BJ (cell line): ENCODE results near the gene SHQ1. TPM values are rescaled to one million over a fixed set of nuclear protein-coding genes. Genes with fewer than 3 reads are reported as not detected.
"Not testable (repeated sequence)": the region's sequence is repeated elsewhere in the genome, so short reads cannot be mapped to it uniquely, and the experiment has no call there.

Experiments used
- CTCF ChIA-PET: fragments of 350-600 bp; formaldehyde crosslinking; extraction: SDS; loops from one replicate; lab custom pipeline; 2021; ENCODE audit warnings: antibody characterized with exemption, inconsistent platforms; lab: Yijun Ruan, JAX
- POLR2A ChIA-PET: fragments of 300-600 bp; sonication (Branson Sonifier 250); formaldehyde crosslinking; extraction: SDS; loops from one replicate; lab custom pipeline; 2021; ENCODE audit warnings: antibody characterized with exemption; lab: Charles Lee
- DNase-seq: peaks from one replicate; pipeline ENCODE4 v3.0.0-alpha.2; 2011; ENCODE audit warnings: low read depth
- H3K27me3 ChIP-seq: 2 replicates; pipeline ENCODE4 v1.6.0; 2011; ENCODE audit warnings: low read length; ENCODE audit not compliant: control insufficient read depth, insufficient read depth
- H3K36me3 ChIP-seq: 2 replicates; pipeline ENCODE4 v1.5.1; 2011; ENCODE audit warnings: low read length; ENCODE audit not compliant: control insufficient read depth, insufficient read depth
- H3K4me3 ChIP-seq: 2 replicates; pipeline ENCODE4 v1.5.1; 2011; ENCODE audit warnings: low read depth, mild to moderate bottlenecking, control low read depth, low read length
- polyA plus RNA-seq: library from polyadenylated mRNA; depleted of rRNA; stranded (reverse); fragments of >200 nt; gene quantifications from 2 replicates; pipeline ENCODE4 v1.2.3, GENCODE V29; 2011
- TF ChIP-seq, protein P1 (sequence below): IDR thresholded peaks from 2 replicates; pipeline ENCODE4 v1.5.1; 2011; ENCODE audit warnings: low read depth, mild to moderate bottlenecking, control low read depth, inconsistent platforms, low read length, moderate library complexity; ENCODE audit not compliant: insufficient read depth

Gene SHQ1
- polyA plus RNA-seq, 1 experiment = 9.5 TPM

GRCh38 chr3:72794079-72794478 is 54.2 kb downstream of the SHQ1 start:
- no peaks in the 10 kb centered on the region; the same call in 1 of the 2 replicates for H3K36me3 ChIP-seq
- DNase-seq = no peak
- CTCF ChIA-PET = interaction anchor here (1.0 to 1.7 kb wide), 2 partner anchors 9 to 28 kb away, joined by 3 read pairs; no protein-coding TSS in a partner anchor
- H3K4me3 ChIP-seq = no peak overlapping the region
- POLR2A ChIA-PET = no interaction called here
- no peaks in the 10 kb centered on the region for H3K27me3 ChIP-seq
- TF ChIP-seq, protein P1, sequence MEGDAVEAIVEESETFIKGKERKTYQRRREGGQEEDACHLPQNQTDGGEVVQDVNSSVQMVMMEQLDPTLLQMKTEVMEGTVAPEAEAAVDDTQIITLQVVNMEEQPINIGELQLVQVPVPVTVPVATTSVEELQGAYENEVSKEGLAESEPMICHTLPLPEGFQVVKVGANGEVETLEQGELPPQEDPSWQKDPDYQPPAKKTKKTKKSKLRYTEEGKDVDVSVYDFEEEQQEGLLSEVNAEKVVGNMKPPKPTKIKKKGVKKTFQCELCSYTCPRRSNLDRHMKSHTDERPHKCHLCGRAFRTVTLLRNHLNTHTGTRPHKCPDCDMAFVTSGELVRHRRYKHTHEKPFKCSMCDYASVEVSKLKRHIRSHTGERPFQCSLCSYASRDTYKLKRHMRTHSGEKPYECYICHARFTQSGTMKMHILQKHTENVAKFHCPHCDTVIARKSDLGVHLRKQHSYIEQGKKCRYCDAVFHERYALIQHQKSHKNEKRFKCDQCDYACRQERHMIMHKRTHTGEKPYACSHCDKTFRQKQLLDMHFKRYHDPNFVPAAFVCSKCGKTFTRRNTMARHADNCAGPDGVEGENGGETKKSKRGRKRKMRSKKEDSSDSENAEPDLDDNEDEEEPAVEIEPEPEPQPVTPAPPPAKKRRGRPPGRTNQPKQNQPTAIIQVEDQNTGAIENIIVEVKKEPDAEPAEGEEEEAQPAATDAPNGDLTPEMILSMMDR = no peak

GRCh38 chr3:72791161-72791560 is 57.1 kb downstream of the SHQ1 start:
- Histone ChIP-seq H3K36me3 (no peaks in the 10 kb centered on the region), H3K27me3 (no peaks in the 10 kb centered on the region), H3K4me3 (no peak overlapping the region)
- ChIA-PET POLR2A (no interaction called here), CTCF (no interaction called here)
- TF ChIP-seq, protein P1 = no peak
- no peak for DNase-seq

DNA sequence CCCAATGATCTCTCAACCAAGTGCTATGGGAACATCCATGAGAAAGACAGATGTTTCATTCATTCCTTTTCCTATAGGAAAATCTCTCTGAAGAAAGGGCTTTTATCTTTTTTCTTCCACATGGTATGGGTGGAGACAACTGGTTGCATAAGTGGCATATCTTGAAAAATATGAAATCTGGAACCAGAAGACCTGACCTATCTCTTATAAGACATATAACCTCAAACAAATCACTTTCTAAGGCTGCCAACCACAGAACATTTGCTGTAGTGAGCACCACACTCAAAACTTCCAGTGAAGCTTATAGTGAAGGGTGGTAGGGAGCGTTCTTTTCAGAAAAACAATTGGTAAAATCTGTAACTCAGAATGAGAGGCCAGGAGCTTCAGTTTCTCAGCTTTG is 58.5 kb downstream of the SHQ1 start:
- POLR2A ChIA-PET = no interaction called here
- Histone ChIP-seq H3K36me3 (no peaks in the 10 kb centered on the region), H3K27me3 (no peaks in the 10 kb centered on the region), H3K4me3 (no peak overlapping the region)
- CTCF ChIA-PET = no interaction called here
- DNase-seq = no peak
- TF ChIP-seq, protein P1 = no peak

- H3K4me3 ChIP-seq, POLR2A ChIA-PET, DNase-seq, H3K36me3 ChIP-seq, CTCF ChIA-PET, H3K27me3 ChIP-seq: not testable (repeated sequence)
Observed at GRCh38 chr3:72788232-72788631, 60.0 kb downstream of the SHQ1 start.

DNA sequence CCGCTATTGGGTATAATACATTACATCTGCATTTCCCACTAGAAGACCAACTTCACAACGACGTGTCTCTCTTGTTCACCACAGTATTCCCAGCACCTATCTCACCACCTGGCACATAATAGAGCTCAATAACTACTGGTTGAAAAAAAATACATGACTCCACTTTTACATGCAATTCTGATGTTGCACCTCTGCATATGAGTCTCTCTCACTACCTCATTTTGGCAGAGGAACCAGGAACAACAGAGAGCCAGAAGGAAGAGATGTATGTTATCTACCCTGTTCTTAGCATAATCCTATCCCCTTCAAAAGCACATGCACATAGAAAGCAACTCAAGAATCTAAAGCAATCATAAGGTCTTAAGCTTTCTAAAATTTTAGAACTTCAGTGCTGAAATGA is 61.6 kb downstream of the SHQ1 start:
- ChIA-PET POLR2A (no interaction called here), CTCF (interaction anchor here (1.1 kb wide), 1 partner anchor 26 kb away, joined by 4 read pairs; no protein-coding TSS in a partner anchor)
- no peak overlapping the region for H3K4me3 ChIP-seq
- no peaks in the 10 kb centered on the region for H3K36me3 ChIP-seq
- TF ChIP-seq, protein P1 = no peak
- no peaks in the 10 kb centered on the region for H3K27me3 ChIP-seq
- DNase-seq = no peak

DNA sequence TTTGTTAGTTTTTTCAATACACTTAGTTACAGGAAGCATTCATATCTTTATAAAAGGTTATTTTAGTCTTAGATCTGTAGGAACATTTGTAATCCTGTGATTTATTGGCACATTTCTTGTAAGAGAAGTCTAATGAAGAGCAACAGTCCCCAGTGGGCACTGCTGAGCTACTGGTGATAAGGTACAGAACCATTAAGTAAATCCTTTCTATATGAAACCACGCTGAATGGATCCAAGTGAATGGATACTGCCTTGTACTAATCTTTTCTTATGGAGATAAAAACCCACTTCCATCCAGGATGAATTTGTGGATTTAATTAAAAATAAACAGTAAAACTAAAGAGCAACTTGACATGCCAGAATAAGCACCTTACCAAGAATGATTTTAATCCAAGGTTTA is 64.0 kb downstream of the SHQ1 start:
- no peak for DNase-seq
- ChIA-PET POLR2A (interaction anchor here (0.5 kb wide), 1 partner anchor 11 kb away, joined by 4 read pairs; no protein-coding TSS in a partner anchor), CTCF (interaction anchor here (0.6 to 1.5 kb wide), 3 partner anchors 10 to 376 kb away, joined by 3 read pairs; no protein-coding TSS in a partner anchor)
- no peak overlapping the region for H3K4me3 ChIP-seq
- no peaks in the 10 kb centered on the region for H3K36me3 ChIP-seq
- no peaks in the 10 kb centered on the region for H3K27me3 ChIP-seq
- TF ChIP-seq, protein P1 = no peak
